Bronchial epithelial cell (primary cell): ENCODE data around the gene WDR18. TPM values are rescaled to one million over a fixed set of nuclear protein-coding genes. Genes with fewer than 3 reads are reported as not detected.
A peak's percentile ranks its signal among the peaks of the same experiment; 100 is the strongest.

Experiments
- DNase-seq: peaks from one replicate; pipeline ENCODE4 v3.0.0-alpha.2; 2010; ENCODE audit warnings: low read depth
- FAIRE-seq: peaks from 2 replicates; lab custom pipeline; 2011; peaks lifted over from hg19 to GRCh38; lab: Jason Lieb, UNC
- H3K27me3 ChIP-seq: 2 replicates; pipeline ENCODE4 v1.5.1; 2011; ENCODE audit warnings: low read length; ENCODE audit not compliant: control insufficient read depth, insufficient read depth
- H3K36me3 ChIP-seq: 2 replicates; pipeline ENCODE4 v1.5.1; 2011; ENCODE audit warnings: low read length; ENCODE audit not compliant: control insufficient read depth, insufficient read depth
- H3K4me3 ChIP-seq: 2 replicates; pipeline ENCODE4 v1.5.1; 2011; ENCODE audit warnings: mild to moderate bottlenecking, low read depth, low read length, control low read depth
- total RNA-seq: library from RNA; depleted of rRNA; stranded (reverse); fragments of >200 nt; gene quantifications from 2 replicates; pipeline ENCODE4 v1.2.1, GENCODE V29; 2014
- TF ChIP-seq, protein P1 (sequence below): IDR thresholded peaks from 2 replicates; pipeline ENCODE4 v1.5.1; 2011; ENCODE audit warnings: mild to moderate bottlenecking, moderate library complexity, low read length, control low read depth, inconsistent platforms; ENCODE audit not compliant: insufficient read depth, severe bottlenecking

Gene WDR18
- total RNA-seq, 1 donor from 2014 or later, result 36.3 TPM

DNA sequence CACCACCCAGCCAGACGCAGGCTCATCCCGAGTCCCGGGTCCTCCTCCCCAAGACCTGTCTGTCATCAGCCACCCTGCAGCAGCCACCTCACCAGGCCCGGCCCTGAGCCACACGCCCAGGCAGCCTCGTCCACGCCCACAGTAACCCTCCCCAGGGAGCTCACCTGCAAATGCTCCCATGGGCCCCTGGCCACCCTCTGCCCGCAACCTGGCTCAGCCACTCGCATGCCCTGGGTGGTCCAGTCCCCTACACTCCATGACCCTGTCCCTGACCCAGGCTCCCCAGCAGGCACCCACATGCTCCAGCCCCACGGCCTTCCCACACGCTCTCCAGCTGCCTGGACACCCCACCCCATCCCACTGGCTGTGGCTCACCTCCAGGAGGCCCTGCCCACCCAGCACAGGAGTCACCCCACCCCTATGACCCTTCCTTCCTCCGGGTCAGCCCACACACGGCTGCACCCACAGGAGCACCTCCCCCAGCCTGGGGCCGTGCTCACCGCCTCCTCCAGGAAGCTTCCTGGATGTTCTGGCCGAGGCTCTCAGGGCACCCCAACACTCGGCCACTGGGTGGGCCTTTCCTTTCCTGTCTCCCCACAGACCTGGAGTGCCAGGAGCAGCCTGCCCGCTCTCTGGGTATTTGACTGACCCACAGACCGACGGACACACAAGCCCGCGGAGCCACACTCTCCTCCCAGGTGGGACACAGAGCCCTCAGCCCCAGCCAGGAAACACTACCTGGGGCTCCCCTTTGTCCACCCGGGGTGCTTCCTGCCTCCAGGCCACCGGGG, 33.2 kb downstream of the WDR18 start:
- FAIRE-seq, result peak; percentile 18
- Histone ChIP-seq H3K27me3 (no peaks in the 10 kb centered on the region), H3K36me3 (peaks cover 31% of the 10 kb centered on the region), H3K4me3 (peak overlapping the region; percentile 11)
- DNase-seq, result peak; percentile 66
- TF ChIP-seq, protein P1, sequence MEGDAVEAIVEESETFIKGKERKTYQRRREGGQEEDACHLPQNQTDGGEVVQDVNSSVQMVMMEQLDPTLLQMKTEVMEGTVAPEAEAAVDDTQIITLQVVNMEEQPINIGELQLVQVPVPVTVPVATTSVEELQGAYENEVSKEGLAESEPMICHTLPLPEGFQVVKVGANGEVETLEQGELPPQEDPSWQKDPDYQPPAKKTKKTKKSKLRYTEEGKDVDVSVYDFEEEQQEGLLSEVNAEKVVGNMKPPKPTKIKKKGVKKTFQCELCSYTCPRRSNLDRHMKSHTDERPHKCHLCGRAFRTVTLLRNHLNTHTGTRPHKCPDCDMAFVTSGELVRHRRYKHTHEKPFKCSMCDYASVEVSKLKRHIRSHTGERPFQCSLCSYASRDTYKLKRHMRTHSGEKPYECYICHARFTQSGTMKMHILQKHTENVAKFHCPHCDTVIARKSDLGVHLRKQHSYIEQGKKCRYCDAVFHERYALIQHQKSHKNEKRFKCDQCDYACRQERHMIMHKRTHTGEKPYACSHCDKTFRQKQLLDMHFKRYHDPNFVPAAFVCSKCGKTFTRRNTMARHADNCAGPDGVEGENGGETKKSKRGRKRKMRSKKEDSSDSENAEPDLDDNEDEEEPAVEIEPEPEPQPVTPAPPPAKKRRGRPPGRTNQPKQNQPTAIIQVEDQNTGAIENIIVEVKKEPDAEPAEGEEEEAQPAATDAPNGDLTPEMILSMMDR, result no peak

DNA sequence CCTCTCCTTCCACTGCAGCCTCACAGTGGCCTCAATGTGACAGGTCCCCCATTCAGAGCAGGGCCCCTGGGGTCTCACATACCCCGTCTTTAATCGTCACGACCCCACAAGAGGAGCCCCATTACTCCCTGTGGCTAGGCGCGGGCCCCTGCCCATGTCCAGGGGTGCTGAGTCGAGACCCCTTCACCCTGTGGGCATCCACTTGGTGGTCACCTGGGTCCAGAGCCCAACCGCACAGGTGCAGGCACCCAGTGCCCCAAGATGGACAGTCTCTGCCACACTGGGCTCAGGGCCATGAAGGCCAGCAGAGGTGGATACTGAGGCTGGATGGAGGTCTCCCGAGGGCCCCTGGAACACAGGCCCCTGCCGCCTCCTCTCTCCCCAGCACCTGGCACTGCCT, 33.8 kb downstream of the WDR18 start:
- TF ChIP-seq, protein P1, result no peak
- Histone ChIP-seq H3K4me3 (no peak overlapping the region), H3K36me3 (peaks cover 28% of the 10 kb centered on the region), H3K27me3 (no peaks in the 10 kb centered on the region)
- DNase-seq (no peak), FAIRE-seq (no peak)

DNA sequence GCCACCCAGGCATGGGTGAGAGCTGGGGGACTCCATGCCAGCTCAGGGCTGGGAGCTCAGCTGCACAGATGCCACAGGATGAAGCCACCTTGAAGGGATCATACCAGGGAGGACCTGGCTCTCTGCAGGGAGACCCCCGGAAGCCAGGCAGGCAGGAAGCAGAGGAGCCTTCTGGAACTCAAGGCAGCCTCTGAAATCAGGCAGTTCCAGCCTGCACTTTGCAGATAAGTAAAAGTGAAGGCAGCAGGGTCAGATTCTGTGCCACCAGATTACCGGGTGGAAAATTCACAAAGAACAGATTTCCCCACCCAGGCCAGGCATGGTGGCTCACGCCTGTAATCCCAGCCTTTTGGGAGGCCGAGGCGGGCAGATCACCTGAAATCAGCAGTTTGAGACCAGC, 34.2 kb downstream of the WDR18 start:
- no peaks in the 10 kb centered on the region for H3K27me3 ChIP-seq
- peaks cover 24% of the 10 kb centered on the region for H3K36me3 ChIP-seq
- TF ChIP-seq, protein P1, result no peak
- FAIRE-seq (no peak), DNase-seq (no peak)
- H3K4me3 ChIP-seq, result no peak overlapping the region

DNA sequence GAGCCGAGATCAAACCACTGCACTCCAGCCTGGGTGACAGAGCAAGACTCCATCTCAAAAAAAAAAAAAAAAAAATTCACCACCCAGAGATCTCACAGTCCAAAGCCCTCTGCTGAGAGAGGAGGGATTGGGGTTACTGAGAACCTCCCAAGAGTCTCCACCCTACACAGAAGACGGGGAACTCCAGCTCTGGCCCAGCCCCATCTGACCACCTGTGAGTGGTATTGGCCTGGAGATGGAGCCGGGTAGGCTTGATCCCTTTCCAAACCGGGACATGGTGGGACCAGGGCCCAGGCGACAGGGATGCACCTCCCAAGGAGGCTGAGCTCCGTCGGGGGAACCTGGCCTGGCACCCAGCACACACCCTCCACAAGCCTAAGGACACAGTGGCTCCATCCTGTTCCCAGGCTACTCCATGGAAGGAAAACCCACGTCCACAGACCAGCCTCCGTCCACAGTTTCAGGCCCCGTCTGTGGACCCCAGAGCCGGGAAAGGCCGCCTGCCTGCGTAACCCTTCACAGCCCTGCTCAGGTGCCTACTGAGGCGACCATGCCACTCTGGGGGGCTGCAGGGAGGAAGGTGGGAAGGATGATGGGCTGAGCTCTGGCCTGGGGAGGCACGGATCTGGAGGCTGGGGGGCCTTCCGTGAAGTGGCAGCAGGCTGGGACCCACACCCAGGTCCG, 34.9 kb downstream of the WDR18 start:
- FAIRE-seq, result no peak
- Histone ChIP-seq H3K4me3 (peak overlapping the region; percentile 74), H3K27me3 (no peaks in the 10 kb centered on the region), H3K36me3 (peaks cover 18% of the 10 kb centered on the region)
- TF ChIP-seq, protein P1, result no peak
- DNase-seq, result no peak

GRCh38 chr19:1019616-1019961, 35.4 kb downstream of the WDR18 start:
- TF ChIP-seq, protein P1, result no peak

More at GRCh38 chr19:1019616-1019961, 35.4 kb downstream of the WDR18 start:
- Histone ChIP-seq H3K36me3 (peaks cover 14% of the 10 kb centered on the region), H3K4me3 (peak overlapping the region; percentile 74), H3K27me3 (no peaks in the 10 kb centered on the region)
- no peak for DNase-seq
- no peak for FAIRE-seq
